K562 (cell line): ENCODE results near the gene TMEM33. TPM values are rescaled to one million over a fixed set of nuclear protein-coding genes. Genes with fewer than 3 reads are reported as not detected.

Experiments used
- CTCF ChIP-seq, 3 experiments: IDR thresholded peaks in 2 of 3; conservative IDR thresholded peaks in 1 of 3; 2 replicates each; pipeline ENCODE4 v1.5.1; 2011 to 2012; ENCODE audit warnings: low read length in 3 of 3, mild to moderate bottlenecking in 3 of 3, control low read depth in 2 of 3, improper control_type of control experiment in 1 of 3, inconsistent platforms in 1 of 3, low read depth in 1 of 3, mixed read lengths in 1 of 3, moderate library complexity in 1 of 3; ENCODE audit not compliant: insufficient read depth in 2 of 3
- DEAF1 ChIP-seq: fragments of 450-650 bp; formaldehyde crosslinking; IDR thresholded peaks from 2 replicates; pipeline ENCODE4 v1.4.0; 2020; ENCODE audit warnings: mild to moderate bottlenecking, moderate library complexity
- E2F5 ChIP-seq: sonication (generic); formaldehyde crosslinking; IDR thresholded peaks from 2 replicates; pipeline ENCODE4 v1.8.0; 2022; ENCODE audit warnings: mild to moderate bottlenecking, missing genetic modification reagents
- ELF2 ChIP-seq: fragments of 250-450 bp; sonication (Bioruptor Pico); IDR thresholded peaks from 2 replicates; pipeline ENCODE4 v1.5.0; 2021; ENCODE audit warnings: mild to moderate bottlenecking
- HDAC2 ChIP-seq: fragments of 450-650 bp; IDR thresholded peaks from 2 replicates; pipeline ENCODE4 v1.6.1; 2016; ENCODE audit warnings: mild to moderate bottlenecking
- MBD2 ChIP-seq: sonication (generic); IDR thresholded peaks from 2 replicates; pipeline ENCODE4 v1.6.1; 2016; ENCODE audit warnings: low read depth, borderline replicate concordance
- RAD21 ChIP-seq, 2 experiments: fragments of 250-450 bp in 1 of 2; fragments of 450-650 bp in 1 of 2; sonication (Bioruptor Pico) in 1 of 2; formaldehyde crosslinking in 1 of 2; IDR thresholded peaks in 1 of 2; conservative IDR thresholded peaks in 1 of 2; 2 replicates each; pipeline versions ENCODE4 v1.4.0 to v1.8.0; 2020 to 2022; ENCODE audit warnings: mild to moderate bottlenecking in 2 of 2, moderate library complexity in 1 of 2
- SMC3 ChIP-seq: conservative IDR thresholded peaks from 2 replicates; pipeline ENCODE4 v1.6.1; 2011; ENCODE audit warnings: low read depth, low read length, improper control_type of control experiment; ENCODE audit not compliant: insufficient read depth
- SP1 ChIP-seq: sonication (generic); formaldehyde crosslinking; IDR thresholded peaks from 2 replicates; pipeline ENCODE4 v1.8.1; 2022; ENCODE audit warnings: mild to moderate bottlenecking, missing genetic modification reagents
- ZHX1 ChIP-seq: fragments of 150-350 bp; conservative IDR thresholded peaks from 2 replicates; pipeline ENCODE4 v1.6.1; 2014; ENCODE audit warnings: low read length
- ZNF668 ChIP-seq: fragments of 250-450 bp; sonication (Bioruptor Pico); IDR thresholded peaks from 2 replicates; pipeline ENCODE4 v1.8.0; 2022; ENCODE audit warnings: mild to moderate bottlenecking, inconsistent platforms
- polyA plus RNA-seq, 8 experiments: library from polyadenylated mRNA; depleted of rRNA in 4 of 8; stranded (reverse) in 5 of 8; unstranded in 3 of 8; fragments of >200 nt; fragmentation: Nextera tagmentation in 2 of 8; fragmentation: Illumina TruSeq in 1 of 8; extraction: Ambion mirVana in 2 of 8; extraction: Trizol in 1 of 8; gene quantifications; 2 replicates each; pipeline versions ENCODE4 v1.2.1 to v1.2.3, GENCODE V29; 2011 to 2014; ENCODE audit warnings: inconsistent platforms in 1 of 8, missing spikeins in 1 of 8
- total RNA-seq, 7 experiments: library from RNA; depleted of rRNA in 6 of 7; stranded (reverse); fragments of >200 nt in 6 of 7; fragmentation: Illumina TruSeq in 2 of 7; extraction: Trizol in 2 of 7; gene quantifications; 2 replicates each; pipeline versions ENCODE4 v1.2.1 to v1.2.3, GENCODE V29; 2011 to 2021; ENCODE audit warnings: low replicate concordance in 1 of 7
- TF ChIP-seq, protein P1 (sequence below): sonication (generic); formaldehyde crosslinking; IDR thresholded peaks from 2 replicates; pipeline ENCODE4 v1.8.1; 2023; ENCODE audit warnings: mild to moderate bottlenecking, missing genetic modification reagents
- TF ChIP-seq, protein P2 (sequence below): fragments of 250-450 bp; sonication (Bioruptor Pico); IDR thresholded peaks from 2 replicates; pipeline ENCODE4 v1.8.0; 2022; ENCODE audit warnings: inconsistent platforms, mild to moderate bottlenecking, moderate library complexity, borderline replicate concordance

Gene TMEM33
- total and polyA plus RNA-seq, 9 of the 15 experiments (the other 6 are each of a cell fraction or from before 2014, with no cell fraction given) = 16.8 to 85.9 (median 67.9) TPM

DNA sequence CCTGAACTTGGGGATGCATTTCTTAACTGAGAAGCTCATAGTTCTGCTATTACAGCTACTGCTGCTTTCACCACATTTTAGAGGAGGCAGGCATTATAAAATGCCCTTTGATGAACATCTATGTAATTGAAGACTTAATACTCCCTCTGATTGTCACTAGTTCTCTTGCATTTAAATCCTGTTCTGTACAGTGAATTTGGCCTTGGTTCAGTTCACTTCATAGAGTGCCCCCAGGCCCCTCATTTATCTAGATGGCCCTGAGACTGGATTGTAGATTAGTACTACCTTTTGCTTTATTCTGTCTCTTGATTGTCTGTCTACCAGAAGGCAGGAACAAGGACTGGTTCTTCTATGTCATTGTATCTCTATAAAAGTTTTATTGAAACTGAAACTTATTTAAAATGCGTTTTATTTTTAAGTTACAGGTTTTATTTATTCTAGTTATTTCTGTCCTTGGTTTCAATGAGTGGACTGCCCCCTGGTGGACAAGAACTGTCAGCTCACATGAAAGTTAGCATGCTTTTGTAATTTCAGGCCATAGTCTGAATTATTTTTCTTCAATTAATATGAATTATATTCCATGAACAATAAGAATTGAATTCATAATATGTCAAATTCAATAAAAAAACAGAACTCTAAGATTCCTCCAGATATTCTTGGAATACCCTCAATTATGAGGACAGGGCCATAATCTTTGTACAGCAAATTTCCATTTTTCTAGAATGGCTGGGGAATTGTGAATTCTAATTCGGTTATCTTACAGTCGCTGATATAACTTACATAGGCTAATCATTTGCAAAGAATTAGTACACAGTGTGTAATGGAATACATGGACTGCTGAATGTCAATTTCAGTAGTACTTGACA, 47.2 kb upstream of the TMEM33 start (continued):
- TF ChIP-seq DEAF1 (CRISPR knock-in tag) = peak; percentile 28; the same call in 1 of the 2 replicates
- TF ChIP-seq ELF2 (CRISPR knock-in tag) = no peak
- no peak for TF ChIP-seq ZHX1
- TF ChIP-seq SP1 (CRISPR knock-in tag) = no peak
- TF ChIP-seq E2F5 (CRISPR knock-in tag) = no peak
- TF ChIP-seq ZNF668 (CRISPR knock-in tag) = no peak
- TF ChIP-seq MBD2 = no peak
- TF ChIP-seq, protein P1, sequence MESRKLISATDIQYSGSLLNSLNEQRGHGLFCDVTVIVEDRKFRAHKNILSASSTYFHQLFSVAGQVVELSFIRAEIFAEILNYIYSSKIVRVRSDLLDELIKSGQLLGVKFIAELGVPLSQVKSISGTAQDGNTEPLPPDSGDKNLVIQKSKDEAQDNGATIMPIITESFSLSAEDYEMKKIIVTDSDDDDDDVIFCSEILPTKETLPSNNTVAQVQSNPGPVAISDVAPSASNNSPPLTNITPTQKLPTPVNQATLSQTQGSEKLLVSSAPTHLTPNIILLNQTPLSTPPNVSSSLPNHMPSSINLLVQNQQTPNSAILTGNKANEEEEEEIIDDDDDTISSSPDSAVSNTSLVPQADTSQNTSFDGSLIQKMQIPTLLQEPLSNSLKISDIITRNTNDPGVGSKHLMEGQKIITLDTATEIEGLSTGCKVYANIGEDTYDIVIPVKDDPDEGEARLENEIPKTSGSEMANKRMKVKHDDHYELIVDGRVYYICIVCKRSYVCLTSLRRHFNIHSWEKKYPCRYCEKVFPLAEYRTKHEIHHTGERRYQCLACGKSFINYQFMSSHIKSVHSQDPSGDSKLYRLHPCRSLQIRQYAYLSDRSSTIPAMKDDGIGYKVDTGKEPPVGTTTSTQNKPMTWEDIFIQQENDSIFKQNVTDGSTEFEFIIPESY (CRISPR knock-in tag) = no peak
- TF ChIP-seq, protein P2, sequence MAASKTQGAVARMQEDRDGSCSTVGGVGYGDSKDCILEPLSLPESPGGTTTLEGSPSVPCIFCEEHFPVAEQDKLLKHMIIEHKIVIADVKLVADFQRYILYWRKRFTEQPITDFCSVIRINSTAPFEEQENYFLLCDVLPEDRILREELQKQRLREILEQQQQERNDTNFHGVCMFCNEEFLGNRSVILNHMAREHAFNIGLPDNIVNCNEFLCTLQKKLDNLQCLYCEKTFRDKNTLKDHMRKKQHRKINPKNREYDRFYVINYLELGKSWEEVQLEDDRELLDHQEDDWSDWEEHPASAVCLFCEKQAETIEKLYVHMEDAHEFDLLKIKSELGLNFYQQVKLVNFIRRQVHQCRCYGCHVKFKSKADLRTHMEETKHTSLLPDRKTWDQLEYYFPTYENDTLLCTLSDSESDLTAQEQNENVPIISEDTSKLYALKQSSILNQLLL (CRISPR knock-in tag) = no peak
- TF ChIP-seq CTCF (IDR thresholded peaks at IDR 0.05 in 2 of 3, conservative IDR thresholded peaks at IDR 0.05 in 1 of 3; ENCODE audit: insufficient read depth in 2 of 3, low read depth in 1 of 3, low read length in 3 of 3) = peak; percentile 59 to 80 (median 70); a peak in 5 of 6 replicates
- peak; percentile 64 to 65 for TF ChIP-seq RAD21 (CRISPR knock-in tag; conservative IDR thresholded peaks at IDR 0.05 in 1 of 2, IDR thresholded peaks at IDR 0.05 in 1 of 2)
- 0 out of 2 replicates have a peak, but pooled peaks have one; percentile 26 for TF ChIP-seq SMC3
- TF ChIP-seq HDAC2 = no peak
